Lung (tissue), 12 donors: ENCODE measurements around the gene TXNDC8. TPM values are rescaled to one million over a fixed set of nuclear protein-coding genes. Genes with fewer than 3 reads are reported as not detected.

Experiments
- ATAC-seq: fragments of 200-7000 bp; cut with Tn5 transposase; one replicate; pipeline ENCODE4 v1.9.1; 2020; ENCODE audit warnings: moderate number of reproducible peaks; ENCODE audit not compliant: insufficient read depth, low FRiP score
- DNase-seq, 3 donors: peaks; one replicate each; pipeline ENCODE4 v3.0.0-alpha.2; 2013 to 2017
- H3K27ac ChIP-seq, 2 donors: one replicate each; pipeline ENCODE4 v1.5.1; 2013; ENCODE audit warnings: mild to moderate bottlenecking in 2 of 2, moderate library complexity in 2 of 2, control low read depth in 1 of 2, inconsistent platforms in 1 of 2, low read depth in 1 of 2, low read length in 1 of 2
- H3K27me3 ChIP-seq, 3 donors: one replicate each; pipeline ENCODE4 v1.5.1; 2013; ENCODE audit warnings: low read length in 2 of 3; ENCODE audit not compliant: control insufficient read depth in 3 of 3, insufficient read depth in 3 of 3
- H3K36me3 ChIP-seq, 4 donors: one replicate each; pipeline ENCODE4 v1.5.1; 2013; ENCODE audit warnings: low read length in 4 of 4, mild to moderate bottlenecking in 1 of 4, moderate library complexity in 1 of 4; ENCODE audit not compliant: control insufficient read depth in 4 of 4, insufficient read depth in 4 of 4
- H3K4me1 ChIP-seq, 5 donors: one replicate each; pipeline ENCODE4 v1.5.1; 2013; ENCODE audit warnings: low read length in 5 of 5, mild to moderate bottlenecking in 2 of 5, moderate library complexity in 1 of 5; ENCODE audit not compliant: control insufficient read depth in 5 of 5, insufficient read depth in 5 of 5
- H3K4me3 ChIP-seq: one replicate; pipeline ENCODE4 v1.5.1; 2013; ENCODE audit warnings: mild to moderate bottlenecking, control low read depth, moderate library complexity
- H3K9ac ChIP-seq, 2 donors: one replicate each; pipeline ENCODE4 v1.5.1; 2013; ENCODE audit warnings: low read length in 2 of 2, control low read depth in 1 of 2; ENCODE audit not compliant: insufficient read depth in 1 of 2
- H3K9me3 ChIP-seq, 4 donors: one replicate each; pipeline ENCODE4 v1.5.1; 2013; ENCODE audit warnings: low read length in 3 of 4, mild to moderate bottlenecking in 1 of 4, moderate library complexity in 1 of 4; ENCODE audit not compliant: control insufficient read depth in 4 of 4, insufficient read depth in 3 of 4
- WGBS, 2 donors: extraction: QIAGEN DNeasy Blood & Tissue Kit; methylation state at CpG; one replicate each; pipeline ENCODE4 v1.1.7; 2013; 5-methylcytosine and 5-hydroxymethylcytosine counted together
- polyA plus RNA-seq, 2 donors: library from polyadenylated mRNA; stranded (reverse); fragments of 200-250 nt; gene quantifications; one replicate each; pipeline ENCODE4 v1.2.1, GENCODE V29; 2013
- total RNA-seq, 2 donors: library from RNA; depleted of rRNA in 1 of 2; stranded (reverse); fragments of >200 nt in 1 of 2; gene quantifications; one replicate each; pipeline ENCODE4 v1.2.1, GENCODE V29; 2014 to 2021
- TF ChIP-seq, protein P1 (sequence below): IDR thresholded peaks from 2 replicates; pipeline ENCODE4 v1.5.1; 2012; ENCODE audit warnings: mild to moderate bottlenecking; ENCODE audit errors: control extremely low read depth, extremely low read depth
- donor health status: control.
- donor health status: control.
- donor health status: Bipolar disorder and iron deficiency.
- donor health status: healthy.
- donor health status: DM: yes; HTN: yes; CAD: no.

The TXNDC8 gene
- total and polyA plus RNA-seq, 4 donors, result not detected

DNA sequence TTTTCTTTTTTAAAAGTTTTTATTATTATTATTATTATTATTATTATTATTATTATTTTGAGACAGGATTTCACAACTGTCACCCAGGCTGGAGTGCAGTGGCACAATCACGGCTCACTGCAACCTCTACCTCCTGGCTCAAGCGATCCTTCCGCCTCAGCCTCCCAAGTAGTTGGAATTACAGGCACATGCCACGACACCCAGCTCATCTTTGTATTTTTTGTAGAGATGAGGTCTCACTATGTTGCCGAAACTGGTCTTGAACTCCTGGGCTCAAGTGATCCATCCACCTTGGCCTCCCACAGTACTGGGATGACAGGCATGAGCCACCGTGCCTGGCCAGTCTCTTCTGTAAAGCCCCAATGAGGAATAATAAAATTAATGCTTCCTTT, 50.4 kb downstream of the TXNDC8 start:
- no peak overlapping the region for H3K4me3 ChIP-seq
- H3K27ac ChIP-seq, result no peak overlapping the region
- ATAC-seq (no peak), DNase-seq (no peak)
- H3K9me3 ChIP-seq, result no peaks in the 10 kb centered on the region
- H3K36me3 ChIP-seq, result no peaks in the 10 kb centered on the region
- H3K4me1 ChIP-seq, result no peaks in the 10 kb centered on the region
- TF ChIP-seq, protein P1, sequence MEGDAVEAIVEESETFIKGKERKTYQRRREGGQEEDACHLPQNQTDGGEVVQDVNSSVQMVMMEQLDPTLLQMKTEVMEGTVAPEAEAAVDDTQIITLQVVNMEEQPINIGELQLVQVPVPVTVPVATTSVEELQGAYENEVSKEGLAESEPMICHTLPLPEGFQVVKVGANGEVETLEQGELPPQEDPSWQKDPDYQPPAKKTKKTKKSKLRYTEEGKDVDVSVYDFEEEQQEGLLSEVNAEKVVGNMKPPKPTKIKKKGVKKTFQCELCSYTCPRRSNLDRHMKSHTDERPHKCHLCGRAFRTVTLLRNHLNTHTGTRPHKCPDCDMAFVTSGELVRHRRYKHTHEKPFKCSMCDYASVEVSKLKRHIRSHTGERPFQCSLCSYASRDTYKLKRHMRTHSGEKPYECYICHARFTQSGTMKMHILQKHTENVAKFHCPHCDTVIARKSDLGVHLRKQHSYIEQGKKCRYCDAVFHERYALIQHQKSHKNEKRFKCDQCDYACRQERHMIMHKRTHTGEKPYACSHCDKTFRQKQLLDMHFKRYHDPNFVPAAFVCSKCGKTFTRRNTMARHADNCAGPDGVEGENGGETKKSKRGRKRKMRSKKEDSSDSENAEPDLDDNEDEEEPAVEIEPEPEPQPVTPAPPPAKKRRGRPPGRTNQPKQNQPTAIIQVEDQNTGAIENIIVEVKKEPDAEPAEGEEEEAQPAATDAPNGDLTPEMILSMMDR, result no peak
- no peak overlapping the region for H3K9ac ChIP-seq
- no peaks in the 10 kb centered on the region for H3K27me3 ChIP-seq
- WGBS, 2 donors, result 92 to 97% methylated on average over 6 of the region's 6 CpGs

DNA sequence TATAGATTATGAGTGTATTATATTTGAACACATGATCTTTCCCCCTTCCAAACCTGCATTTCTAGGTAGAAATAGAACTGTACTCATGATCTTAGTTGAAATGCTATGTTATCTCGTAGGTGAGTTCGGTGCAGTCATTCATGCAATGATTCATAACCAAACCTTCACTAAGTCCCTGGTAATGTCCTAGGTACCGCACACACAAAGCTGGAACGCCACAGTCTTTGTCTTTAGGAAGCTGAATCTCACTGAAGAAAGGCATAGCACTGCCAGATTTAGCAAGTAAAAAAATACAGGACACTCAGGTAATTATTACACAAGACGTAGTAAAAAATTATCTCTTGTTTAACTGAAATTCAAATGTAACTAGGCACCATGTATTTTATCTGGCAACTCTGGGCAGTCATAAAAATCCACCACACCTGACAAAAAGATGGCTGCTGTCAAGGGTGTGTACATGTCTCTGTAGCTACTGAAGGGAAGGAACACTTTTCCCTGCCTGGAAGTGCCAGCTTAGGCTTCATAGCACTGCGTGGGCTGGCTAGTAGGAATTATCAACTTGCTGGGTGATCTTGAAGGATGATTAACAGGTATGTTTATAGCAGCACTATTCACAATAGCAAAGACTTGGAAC, 53.3 kb downstream of the TXNDC8 start:
- Histone ChIP-seq H3K36me3 (no peaks in the 10 kb centered on the region), H3K9ac (no peak overlapping the region), H3K4me1 (no peaks in the 10 kb centered on the region), H3K4me3 (no peak overlapping the region), H3K27ac (no peak overlapping the region), H3K27me3 (no peaks in the 10 kb centered on the region), H3K9me3 (no peaks in the 10 kb centered on the region)
- TF ChIP-seq, protein P1, result no peak
- ATAC-seq, result no peak
- WGBS, 2 donors, result 93 to 96% methylated on average over 6 of the region's 6 CpGs
- no peak for DNase-seq

DNA sequence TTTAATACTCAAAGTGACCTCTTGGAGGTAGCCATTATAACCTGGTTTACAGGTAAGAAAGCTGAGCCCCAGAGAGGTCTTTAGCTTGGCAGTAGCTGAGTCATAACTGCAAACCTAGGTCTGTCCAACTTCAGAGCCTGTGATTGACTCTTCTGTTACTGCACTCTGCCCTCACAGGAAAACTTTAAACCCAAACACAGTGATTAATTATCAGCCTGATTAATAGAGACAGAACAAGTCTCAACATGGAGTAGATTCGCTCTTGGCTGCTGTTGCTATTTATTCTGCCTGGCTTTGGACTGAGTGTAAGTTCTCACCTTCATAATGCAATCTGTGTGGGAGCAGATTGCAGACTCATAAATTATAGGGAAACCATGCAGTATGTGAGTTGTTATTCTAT, 53.9 kb downstream of the TXNDC8 start:
- Histone ChIP-seq H3K4me3 (no peak overlapping the region), H3K9ac (no peak overlapping the region), H3K36me3 (no peaks in the 10 kb centered on the region), H3K9me3 (no peaks in the 10 kb centered on the region), H3K4me1 (no peaks in the 10 kb centered on the region), H3K27me3 (no peaks in the 10 kb centered on the region), H3K27ac (no peak overlapping the region)
- DNase-seq (no peak), ATAC-seq (no peak)
- WGBS, 2 donors, result 57 to 72% methylated on average over 1 of the region's 1 CpG
- TF ChIP-seq, protein P1, result no peak

DNA sequence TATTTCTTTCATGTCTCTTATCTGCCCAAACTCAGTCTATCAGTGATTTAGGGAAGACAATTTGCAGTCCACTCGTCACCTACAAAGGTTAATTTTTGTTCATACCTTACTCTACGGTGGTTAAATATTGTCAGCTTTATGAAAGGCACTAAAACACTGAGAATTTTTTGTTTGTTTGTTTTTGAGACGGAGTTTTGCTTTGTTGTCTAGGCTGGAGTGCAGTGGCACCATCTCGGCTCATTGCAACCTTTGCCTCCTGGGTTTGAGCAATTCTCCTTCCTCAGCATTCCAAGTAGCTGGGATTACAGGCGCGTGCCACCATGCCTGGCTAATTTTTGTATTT, 55.0 kb downstream of the TXNDC8 start:
- ATAC-seq, result no peak

More for the DNA sequence above, 55.0 kb downstream of the TXNDC8 start:
- TF ChIP-seq, protein P1, result no peak
- Histone ChIP-seq H3K4me3 (no peak overlapping the region), H3K4me1 (no peaks in the 10 kb centered on the region), H3K36me3 (no peaks in the 10 kb centered on the region), H3K9ac (no peak overlapping the region), H3K9me3 (no peaks in the 10 kb centered on the region), H3K27me3 (no peaks in the 10 kb centered on the region), H3K27ac (no peak overlapping the region)
- WGBS, 2 donors, result 80 to 88% methylated on average over 6 of the region's 6 CpGs
- DNase-seq, result no peak
